Hematopoietic multipotent progenitor cell treated with erythropoietin and hydrocortisone succinate and interleukin-3 and kit ligand, for 17 days (in vitro differentiated cells): ENCODE results near the gene C17orf67.
"Not testable (repeated sequence)": the region's sequence is repeated elsewhere in the genome, so short reads cannot be mapped to it uniquely, and the experiment has no call there.

Source experiments
- DNase-seq: peaks from one replicate; pipeline ENCODE4 v3.0.0-alpha.2; 2015; ENCODE audit warnings: low spot score

The C17orf67 gene

GRCh38 chr17:56773124-56773523 is 60.6 kb downstream of the C17orf67 start:
- DNase-seq, result no peak

- no peak for DNase-seq
Observed at GRCh38 chr17:56772442-56772841, 61.3 kb downstream of the C17orf67 start.

- no peak for DNase-seq
Observed at GRCh38 chr17:56771975-56772374, 61.7 kb downstream of the C17orf67 start.

- DNase-seq, result no peak
Observed at GRCh38 chr17:56771563-56771962, 62.2 kb downstream of the C17orf67 start.

GRCh38 chr17:56770427-56770826 is 63.3 kb downstream of the C17orf67 start:
- no peak for DNase-seq

GRCh38 chr17:56765449-56765848 is 68.3 kb downstream of the C17orf67 start:
- no peak for DNase-seq

- DNase-seq, result no peak
Observed at GRCh38 chr17:56762988-56763387, 70.7 kb downstream of the C17orf67 start.

- no peak for DNase-seq
Observed at GRCh38 chr17:56762144-56762543, 71.6 kb downstream of the C17orf67 start.

GRCh38 chr17:56761387-56761786 is 72.3 kb downstream of the C17orf67 start:
- no peak for DNase-seq

GRCh38 chr17:56757611-56758010 is 76.1 kb downstream of the C17orf67 start:
- DNase-seq, result not testable (repeated sequence)

- no peak for DNase-seq
Observed at GRCh38 chr17:56756536-56756935, 77.2 kb downstream of the C17orf67 start.

GRCh38 chr17:56755310-56755709 is 78.4 kb downstream of the C17orf67 start:
- DNase-seq, result no peak

- no peak for DNase-seq
Observed at GRCh38 chr17:56754523-56755208, 79.1 kb downstream of the C17orf67 start.

- no peak for DNase-seq
Observed at GRCh38 chr17:56752263-56752836, 81.4 kb downstream of the C17orf67 start.

GRCh38 chr17:56751145-56751738 is 82.5 kb downstream of the C17orf67 start:
- DNase-seq, result no peak

GRCh38 chr17:56744721-56745120 is 89.0 kb downstream of the C17orf67 start:
- no peak for DNase-seq

- DNase-seq, result no peak
Observed at GRCh38 chr17:56742601-56743000, 91.1 kb downstream of the C17orf67 start.
